GM19043 (cell line): ENCODE data around the gene ZMIZ1.

Experiments
- ATAC-seq: cut with Tn5 transposase; IDR thresholded peaks from one replicate; pipeline ENCODE4 v1.9.1; 2021; ENCODE audit warnings: low read depth; ENCODE audit not compliant: unreplicated experiment

Gene ZMIZ1

DNA sequence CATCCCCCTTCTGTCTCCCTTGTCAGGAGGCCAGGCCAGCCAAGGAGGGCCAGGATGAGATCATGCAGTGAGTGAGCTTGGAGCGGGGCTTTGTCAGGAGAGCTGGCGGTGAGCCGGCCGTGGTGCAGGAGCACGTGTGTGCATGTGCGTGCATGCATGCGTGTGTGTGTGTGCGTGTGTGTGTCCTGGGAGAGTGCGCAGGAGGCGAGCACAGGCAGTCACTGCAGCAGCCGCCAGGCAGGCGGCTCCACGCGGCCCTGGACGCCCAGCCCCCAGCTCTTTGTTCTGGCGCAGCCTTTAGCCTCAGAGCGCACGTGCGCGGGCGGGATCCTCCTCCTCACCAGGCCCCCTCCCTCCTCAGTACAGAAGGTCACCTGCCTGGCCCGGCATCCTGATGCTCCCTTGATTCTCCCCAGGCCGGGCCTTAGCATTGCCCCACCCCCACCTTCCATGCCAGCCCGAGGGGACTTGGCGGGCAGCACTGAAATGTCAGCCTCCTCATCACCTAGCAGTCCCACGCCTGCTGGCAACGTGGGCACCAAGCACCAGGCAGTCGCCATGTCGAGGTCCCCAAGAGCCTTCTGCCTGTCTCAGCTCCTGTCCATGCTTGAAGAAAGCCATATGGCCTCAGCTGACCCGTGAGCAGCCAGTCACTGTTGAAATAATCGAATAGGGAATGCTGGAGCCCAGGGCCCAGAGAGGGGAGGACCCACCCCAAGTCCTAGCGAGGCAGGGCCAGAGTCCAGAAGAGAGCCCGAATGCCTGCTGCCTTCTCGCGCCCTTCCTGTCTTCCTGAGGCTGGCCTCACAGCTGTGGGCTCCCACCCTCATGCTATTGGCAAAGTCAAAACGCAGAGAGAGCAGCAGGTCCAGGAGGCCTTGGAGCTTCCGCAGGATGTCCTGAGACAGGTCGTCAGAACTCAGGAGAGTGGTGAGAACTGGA is 152.6 kb downstream of the ZMIZ1 start:
- ATAC-seq: no peak

DNA sequence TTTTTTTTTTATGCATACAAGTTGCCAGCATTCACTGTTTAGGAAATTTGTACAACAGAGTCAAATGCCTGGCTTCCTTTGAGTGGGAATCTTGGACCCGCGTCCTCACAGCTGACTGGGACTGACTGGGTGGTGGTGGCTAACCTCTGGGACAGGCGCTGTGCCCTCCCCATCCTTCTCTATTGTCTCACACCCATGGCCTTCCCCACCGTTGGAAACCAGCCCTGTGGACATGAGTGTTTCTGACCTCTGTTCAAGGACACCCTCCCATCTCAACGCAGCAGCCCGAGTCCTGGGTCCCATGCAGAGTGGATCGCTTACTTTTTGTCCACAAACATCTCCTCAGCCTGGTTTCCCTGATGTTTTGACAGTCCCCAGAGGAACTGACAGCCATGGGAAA is 153.4 kb downstream of the ZMIZ1 start:
- ATAC-seq: no peak

DNA sequence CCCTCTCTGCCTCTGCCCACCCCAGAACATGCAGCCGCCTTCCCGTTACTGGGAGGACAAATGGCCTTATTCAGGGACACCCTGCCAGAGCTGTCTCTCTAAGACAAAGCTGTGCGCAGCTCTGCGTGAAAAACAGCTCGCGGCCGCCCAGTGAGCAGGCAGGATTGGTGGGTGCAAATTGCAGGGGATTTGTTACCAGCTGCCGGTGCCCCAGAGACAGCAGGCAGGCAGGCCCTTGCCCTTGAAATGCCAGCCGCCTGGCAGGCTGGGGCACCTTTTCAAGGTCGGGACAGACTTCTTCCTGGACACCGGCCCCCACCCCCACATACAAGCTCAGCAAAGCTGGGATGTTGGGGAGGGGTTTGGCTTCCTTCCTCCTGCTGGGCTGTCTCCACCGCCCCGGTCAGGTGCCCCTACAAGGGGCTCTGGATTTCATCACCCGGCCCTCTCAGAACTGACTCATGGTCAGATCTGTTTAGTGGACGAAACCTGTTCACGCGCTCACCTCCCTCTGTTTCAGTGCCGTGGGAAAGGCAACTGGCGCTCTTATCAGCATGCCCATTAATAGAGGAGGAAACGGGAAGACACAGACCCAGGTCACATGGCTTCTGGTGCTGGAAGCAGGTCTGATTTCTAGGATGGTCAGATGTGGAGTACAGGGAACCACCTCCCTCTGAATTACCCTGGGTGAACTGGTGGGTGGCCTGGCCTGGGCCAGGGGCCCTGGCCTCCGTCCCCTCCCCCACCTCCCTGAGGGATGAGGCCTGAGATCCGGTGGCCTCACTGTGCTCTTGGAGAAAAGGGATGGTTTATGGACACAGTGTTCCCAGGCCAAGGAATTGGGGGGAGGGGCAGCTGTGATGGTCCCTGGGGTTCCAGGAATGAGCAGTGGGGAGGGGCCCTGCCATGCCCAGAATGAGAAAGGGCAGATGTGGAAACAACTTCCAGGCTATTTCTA is 154.6 kb downstream of the ZMIZ1 start:
- no peak for ATAC-seq

DNA sequence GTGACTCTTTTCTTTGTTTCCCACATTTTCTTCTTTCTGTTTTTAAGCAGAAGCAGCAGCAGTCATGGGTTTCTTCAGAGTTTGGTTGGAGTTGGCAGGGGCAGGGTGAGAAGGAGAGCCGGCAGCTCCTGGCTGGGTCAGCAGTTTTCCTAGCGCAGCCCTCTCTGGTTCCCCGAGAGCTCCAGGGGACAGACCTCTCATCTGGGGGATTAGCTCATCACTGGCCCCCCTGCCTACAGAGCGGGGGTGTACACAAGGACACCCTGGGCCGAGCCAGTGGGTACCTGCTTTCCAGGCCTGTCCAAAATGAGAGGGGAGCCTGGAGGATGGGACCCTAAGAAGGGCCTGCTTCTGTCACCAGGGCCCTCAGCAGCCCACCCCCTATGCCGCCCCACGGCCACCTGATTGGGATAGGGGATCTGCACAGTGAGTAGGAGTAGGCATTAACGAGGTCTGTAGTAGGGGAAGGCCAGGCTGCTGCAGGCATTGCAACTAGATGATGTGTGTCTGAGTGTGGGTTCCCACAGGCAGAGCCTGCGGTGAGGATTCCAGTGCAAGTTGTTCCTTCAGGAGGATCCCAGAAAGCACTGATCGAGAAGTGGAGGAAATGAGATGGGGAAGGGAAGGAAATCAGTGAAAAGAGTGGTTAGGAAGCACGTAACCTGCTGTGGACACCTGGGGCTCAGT is 155.6 kb downstream of the ZMIZ1 start:
- ATAC-seq: no peak

DNA sequence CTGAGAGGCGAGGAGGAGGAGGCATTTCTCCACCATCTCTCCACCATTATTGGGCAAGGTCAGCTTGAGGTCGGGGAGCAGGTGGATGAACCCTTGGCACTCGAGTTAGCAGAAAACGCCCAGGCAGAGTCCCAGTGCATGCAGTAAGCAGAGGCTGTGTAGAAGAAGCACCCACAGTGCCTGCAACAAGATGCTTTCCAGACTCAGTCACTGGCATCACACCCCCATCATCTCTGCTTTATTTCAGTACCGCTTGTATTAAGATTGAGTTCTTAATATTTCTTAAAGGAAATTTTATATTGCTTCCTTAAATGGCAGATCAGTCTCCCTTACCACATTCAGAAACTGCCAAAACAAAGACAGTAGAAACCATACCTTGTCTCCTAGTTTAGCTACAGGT is 156.2 kb downstream of the ZMIZ1 start:
- no peak for ATAC-seq

DNA sequence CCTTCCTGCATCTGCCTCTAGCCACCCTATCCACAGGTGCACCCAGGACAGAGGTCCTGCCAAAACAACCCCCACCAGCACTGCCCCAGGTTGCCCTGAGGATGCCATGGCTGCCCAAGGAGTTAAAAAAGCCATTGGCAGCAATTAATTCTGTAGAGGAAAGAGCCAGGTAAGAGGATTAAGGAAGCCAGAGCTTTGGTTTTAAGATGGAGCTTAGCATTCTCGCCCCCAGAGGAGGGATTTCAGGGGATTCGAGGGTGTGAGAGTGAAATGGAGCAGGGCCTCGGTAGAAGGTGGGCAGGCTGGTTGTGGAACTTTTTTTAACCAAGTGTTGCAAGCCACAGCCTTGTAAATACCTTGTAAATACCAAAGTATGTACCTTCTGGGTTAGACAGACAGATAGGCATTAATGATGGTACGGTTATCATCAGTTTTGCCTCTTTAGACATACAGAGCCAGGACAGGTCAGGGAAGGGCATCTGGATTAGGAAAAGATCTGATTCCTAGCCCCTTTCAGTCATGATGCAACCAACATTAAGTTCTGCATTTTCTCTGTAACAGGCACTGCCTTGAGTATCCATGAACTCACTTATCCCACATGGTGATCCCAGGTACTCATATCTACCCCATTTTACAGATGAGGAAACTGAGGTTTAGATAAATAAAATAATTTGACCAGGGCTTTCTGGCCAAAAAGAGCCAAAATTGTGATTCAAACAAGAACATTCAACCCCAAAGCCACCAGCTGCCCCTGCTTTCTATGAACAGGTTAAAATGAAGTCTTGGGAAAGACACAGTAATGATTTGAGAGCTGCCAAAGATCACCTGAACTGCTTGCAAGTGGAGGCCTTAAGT is 157.9 kb downstream of the ZMIZ1 start:
- no peak for ATAC-seq

DNA sequence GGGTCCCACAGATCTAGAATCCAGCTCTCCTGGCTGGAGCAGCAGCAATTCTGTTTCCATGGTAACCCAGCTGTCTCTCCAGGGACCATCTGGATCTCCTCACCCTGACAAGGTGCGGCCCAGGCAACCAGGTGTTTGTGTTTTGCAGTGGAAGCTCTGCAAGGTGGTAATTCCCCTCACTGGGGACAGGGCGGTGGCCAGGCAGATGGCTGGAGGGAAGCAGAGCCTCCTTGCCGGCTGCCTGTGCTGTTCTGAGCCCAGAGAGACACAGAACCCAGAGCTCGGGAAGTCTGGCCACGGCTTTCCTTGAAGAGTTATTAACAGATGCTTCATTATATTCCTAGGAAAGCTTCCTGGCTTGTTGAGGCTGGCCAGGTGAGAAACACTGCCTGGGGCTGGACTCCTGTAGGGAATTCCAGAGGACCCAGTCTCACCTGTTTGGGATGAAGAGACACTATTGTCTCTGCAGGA is 160.3 kb downstream of the ZMIZ1 start:
- no peak for ATAC-seq

DNA sequence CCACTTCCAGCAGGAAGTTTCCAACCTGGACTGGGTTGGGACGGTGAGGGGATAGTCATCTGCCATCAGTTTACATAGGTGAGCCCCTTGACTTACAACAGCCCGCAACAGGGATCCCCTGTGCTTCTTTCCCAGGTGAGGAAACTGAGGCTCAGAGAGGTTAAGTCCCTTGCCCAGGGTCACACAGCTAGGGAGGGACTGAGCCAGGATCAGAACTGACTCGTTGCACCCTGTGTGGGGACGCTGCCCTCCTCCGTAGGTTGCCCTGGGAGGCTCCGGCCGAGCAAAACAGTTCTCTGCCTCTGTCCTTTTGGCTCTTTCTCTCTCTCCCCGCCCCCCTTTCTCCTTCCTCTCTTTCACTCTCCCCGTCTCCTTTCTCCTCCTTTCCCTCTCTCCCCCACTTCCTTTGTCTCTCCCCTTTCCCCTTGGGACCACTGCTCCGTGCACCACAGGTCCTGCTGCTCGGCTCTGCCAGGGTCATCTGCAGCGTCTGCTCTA is 161.1 kb downstream of the ZMIZ1 start:
- ATAC-seq: no peak

DNA sequence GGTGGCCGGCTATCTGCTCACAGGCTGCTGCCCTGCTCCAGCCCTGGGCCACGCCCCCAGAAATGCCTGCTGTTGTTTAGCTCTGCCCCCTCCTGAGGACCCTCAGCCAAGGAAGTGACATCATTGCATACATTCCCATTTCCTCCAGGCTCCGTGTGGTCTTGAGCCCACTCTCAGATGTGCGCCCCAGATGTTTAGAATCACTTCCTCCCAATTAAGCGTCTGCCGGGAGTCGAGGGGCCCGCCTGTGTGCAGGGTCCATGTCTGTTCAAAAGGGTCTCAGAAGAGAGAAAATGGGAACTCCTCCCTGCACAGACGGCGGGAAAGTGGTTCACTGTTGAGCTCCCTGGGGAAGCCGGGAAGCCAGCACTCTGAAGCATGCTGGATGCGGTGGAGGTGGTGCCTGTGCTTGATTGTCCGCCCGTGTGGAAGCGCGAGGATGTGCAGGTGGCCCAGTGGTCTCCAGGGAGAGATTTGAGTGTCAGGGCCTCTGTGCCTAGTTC is 161.6 kb downstream of the ZMIZ1 start:
- no peak for ATAC-seq

DNA sequence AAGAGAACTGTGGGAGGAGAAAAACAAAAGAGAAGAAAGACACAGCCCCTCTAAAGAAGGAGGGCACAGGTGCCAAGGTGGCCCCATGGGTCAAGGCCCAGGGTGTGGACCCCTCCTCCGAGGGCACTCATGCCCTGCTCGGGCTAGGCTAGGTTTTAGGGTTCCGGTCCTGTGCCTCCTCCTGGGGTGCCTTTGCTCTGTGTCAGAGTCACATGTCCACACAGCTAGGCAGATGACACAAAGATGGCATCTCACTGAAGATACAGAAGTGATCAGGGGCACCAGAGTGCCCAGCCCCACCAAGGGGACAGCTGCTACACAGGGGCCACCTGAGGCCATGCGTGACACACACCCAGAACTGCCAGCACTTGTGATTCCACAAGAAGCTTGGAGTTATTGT is 162.1 kb downstream of the ZMIZ1 start:
- ATAC-seq: no peak

DNA sequence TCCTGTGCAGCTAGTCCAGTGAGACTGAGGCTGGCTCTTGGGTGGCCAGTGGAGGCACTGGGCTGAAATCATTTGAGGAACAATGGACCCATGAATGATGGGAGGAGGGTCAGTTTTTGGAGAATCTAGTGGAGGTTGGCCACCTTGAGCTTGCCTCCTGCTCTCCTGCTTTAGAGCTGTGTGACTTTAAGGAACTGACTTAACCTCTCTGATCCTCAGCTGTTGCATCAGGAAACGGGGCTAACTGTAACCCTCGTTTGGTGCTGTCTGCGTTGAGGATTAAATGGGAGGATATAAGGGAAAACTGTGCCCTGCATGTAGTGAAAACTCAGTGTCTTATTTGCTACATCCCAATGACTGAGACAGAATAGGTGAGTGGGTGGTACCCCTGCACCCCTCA is 163.1 kb downstream of the ZMIZ1 start:
- no peak for ATAC-seq

DNA sequence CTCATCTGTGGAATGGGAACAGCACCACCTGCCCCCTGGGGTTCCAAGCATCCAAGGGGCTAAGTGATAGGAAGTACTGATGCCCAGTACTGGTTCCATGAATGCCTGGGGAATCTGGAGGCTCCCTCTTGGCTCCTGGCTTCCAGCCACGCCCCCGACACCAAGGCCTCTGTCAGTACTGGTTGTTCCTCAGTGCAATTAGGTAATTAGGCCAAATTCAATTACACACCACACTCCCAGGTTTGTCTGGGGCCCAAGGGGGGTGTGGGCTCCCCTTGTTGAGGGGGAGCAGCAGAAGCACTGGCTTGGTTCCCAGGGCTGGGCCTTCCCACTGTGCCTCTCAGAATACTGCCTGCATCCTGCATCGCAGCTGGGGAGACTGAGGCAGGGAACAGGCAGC is 164.1 kb downstream of the ZMIZ1 start:
- no peak for ATAC-seq

DNA sequence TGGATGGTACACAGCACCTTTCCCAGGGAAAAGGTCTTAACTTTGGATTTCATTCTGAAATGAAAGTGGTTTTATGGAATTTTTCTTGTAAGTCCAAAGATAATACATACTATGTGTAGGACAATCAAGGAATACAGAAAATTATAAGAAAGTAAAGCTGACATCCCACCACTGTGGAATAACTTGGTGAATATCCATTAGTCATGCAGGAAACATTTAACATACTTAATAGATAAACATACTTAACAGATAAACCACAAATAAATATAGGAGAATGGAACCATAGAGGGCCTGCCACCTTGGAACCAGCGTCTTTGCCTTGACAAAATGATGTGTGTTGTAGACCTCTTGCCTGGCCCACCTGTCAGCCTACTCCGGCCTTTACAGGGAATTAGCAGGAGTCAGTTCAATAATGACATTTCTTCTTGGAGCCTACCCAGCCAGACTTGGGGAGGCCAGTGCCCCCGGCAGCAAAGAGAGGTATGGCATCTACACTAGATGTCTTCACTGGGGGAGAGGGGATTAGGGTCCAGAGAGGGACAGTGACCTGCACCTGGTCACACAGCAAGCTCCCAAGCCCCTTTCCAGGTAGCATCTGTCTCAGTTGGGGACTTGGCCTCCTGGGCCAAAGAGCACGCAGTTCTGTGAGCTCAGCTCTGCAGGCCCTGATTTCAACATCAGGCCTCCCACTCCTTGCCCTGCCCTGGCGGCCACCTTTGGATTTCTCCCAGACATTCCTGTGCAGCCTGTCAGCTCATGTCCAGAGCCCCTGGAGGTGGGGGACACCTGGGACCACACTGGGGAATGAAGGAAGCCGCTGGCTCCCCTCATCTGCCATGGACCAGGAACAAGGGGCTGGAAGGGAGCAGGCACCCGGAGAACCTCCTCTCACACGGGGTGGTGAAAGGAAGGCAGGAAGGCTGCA is 165.9 kb downstream of the ZMIZ1 start:
- ATAC-seq: no peak

DNA sequence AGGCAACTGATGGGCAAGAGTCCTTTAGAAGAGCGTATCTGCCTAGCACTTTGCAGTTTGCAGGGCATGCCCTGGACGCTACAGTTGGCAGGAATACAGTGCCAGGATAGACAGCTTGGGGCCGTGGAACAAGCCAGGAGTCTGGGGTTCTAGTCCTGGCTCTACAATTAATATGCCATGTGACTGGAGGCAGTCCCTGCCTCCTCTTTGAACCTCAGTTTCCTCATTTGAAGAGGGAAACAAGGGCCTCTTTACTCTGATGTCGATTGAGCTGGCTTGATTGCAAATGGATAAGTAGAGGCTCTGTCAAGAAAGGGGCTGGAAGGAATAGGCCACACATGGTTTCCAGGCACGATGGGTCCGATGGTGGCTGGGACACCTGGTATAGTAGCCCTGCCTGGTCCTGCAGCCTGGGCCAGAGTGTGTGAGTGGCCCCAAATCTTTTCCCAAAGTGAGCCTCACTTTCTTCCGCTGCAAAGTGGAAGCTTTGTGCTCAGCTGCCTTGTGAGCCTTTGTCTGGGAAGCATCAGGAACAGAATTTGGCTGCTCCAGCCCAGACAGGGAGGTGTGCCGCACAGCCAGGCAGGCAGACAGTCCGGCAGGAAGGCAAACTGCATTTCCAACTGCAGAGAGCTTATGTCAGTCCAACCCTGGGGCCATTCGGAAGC is 167.1 kb downstream of the ZMIZ1 start:
- no peak for ATAC-seq

DNA sequence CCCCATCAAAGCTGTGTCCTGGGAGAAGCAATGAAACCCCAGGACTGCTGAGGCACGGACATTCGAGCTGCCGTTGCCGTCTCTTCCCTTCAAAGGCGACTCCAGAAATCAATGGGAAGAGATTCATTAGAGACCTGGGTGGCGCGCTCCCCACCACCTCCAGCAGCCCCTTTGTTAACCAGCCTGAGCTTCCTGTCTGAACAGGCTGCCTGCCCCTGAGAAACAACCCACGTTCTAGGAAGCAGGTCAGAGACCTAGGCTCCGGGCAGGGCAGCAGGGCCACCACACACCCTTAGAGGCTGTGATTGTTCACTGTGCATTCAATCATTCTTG is 167.6 kb downstream of the ZMIZ1 start:
- no peak for ATAC-seq

DNA sequence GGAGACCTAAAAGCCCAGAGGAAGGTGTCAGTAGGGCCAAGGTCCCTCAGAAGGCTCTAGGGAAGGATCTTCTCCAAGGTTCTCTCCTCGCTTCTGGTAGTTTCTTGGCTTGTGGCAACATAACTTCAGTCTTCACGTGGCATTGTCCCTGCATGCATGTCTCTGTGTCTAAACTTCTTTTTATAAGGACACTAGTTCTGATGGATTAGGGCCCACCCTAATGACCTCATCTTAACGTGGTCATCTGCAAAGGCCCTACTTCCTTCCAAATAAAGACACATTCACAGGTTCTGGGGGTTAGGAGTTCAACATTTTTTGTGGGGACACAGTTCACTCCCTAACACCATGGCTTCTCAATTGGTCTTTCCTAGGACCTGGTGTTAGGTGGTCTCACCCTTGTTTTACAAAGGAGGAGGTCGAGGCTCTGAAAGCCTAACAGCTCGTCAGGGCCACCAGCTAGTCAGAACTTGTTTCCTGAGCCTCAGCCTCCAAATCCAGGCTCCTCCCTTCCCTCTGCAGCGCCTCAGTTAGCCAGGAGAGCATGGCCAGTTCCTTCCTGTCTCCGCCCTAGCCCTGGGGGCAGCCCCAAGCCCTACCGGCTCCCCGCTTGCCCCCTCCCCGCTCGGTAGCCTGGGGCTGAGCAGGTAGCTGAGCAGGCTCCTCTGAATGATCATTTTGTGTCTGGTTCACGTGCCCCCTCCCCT is 168.8 kb downstream of the ZMIZ1 start:
- no peak for ATAC-seq

DNA sequence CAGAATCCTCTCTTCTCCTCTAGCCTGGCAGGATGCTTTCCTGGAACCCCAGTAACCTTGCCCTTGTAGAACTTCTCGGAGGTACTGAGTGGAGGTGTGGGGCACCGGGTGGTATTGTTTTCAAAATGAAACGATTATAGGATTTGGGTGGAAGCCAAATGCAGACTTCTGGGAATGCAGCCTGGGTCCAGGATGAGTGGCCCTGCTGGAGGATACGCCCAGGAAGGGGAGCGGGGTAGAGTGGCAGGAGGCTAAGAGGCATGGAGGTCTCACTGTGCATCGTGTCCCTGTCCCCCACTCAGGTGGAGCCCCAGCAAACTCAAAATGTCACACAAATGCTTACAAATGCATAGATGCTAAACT is 169.4 kb downstream of the ZMIZ1 start:
- no peak for ATAC-seq
